Lower leg skin (tissue), 3 donors: ENCODE measurements around the gene NAALADL2.

ENCODE experiments used
- CTCF ChIP-seq, 3 donors: fragments of 450-650 bp; IDR thresholded peaks; one replicate each; pipeline ENCODE4 v1.5.1; 2016; ENCODE audit warnings: antibody characterized with exemption in 3 of 3, mild to moderate bottlenecking in 3 of 3, moderate library complexity in 2 of 3
- POLR2A ChIP-seq, 2 donors: fragments of 450-650 bp; IDR thresholded peaks; one replicate each; pipeline ENCODE4 v1.6.1; 2016 to 2017; ENCODE audit warnings: antibody characterized with exemption in 2 of 2, mild to moderate bottlenecking in 1 of 2, moderate library complexity in 1 of 2

- TF ChIP-seq CTCF (IDR thresholded peaks at IDR 0.05) = no peak
- TF ChIP-seq POLR2A (IDR thresholded peaks at IDR 0.05) = no peak
These were observed 93.9 kb downstream of the NAALADL2 start for GRCh38 chr3:174953068-174953467.
